H1 (cell line): ENCODE results near the gene GLRX3. TPM values are rescaled to one million over a fixed set of nuclear protein-coding genes. Genes with fewer than 3 reads are reported as not detected.
A peak's percentile ranks its signal among the peaks of the same experiment; 100 is the strongest.

ENCODE experiments used
- CTCF ChIA-PET: fragments of 300-600 bp; sonication (Branson Sonifier 250); formaldehyde crosslinking; loops from one replicate; lab custom pipeline; 2021; ENCODE audit not compliant: partially characterized antibody; lab: Charles Lee
- POLR2A ChIA-PET: fragments of 300-600 bp; sonication (Branson Sonifier 250); formaldehyde crosslinking; loops from one replicate; lab custom pipeline; 2021; ENCODE audit warnings: inconsistent platforms; ENCODE audit not compliant: partially characterized antibody; lab: Charles Lee
- DNase-seq, 2 experiments: peaks; one replicate each; pipeline versions ENCODE4 v3.0.0 to v3.0.0-alpha.2; 2010 to 2022; ENCODE audit warnings: low spot score in 2 of 2, low read depth in 1 of 2, mixed read lengths in 1 of 2
- FAIRE-seq: peaks from 2 replicates; lab custom pipeline; 2011; peaks lifted over from hg19 to GRCh38; lab: Jason Lieb, UNC
- H2AFZ ChIP-seq: 2 replicates; pipeline ENCODE4 v1.8.1; 2012; ENCODE audit warnings: low read length, inconsistent platforms
- H2AK5ac ChIP-seq: 2 replicates; pipeline ENCODE4 v1.6.1; 2013; ENCODE audit warnings: low read depth, low read length
- H2BK120ac ChIP-seq: replicated peaks from 2 replicates; pipeline ENCODE3; 2013; ENCODE audit warnings: low read depth, low read length, inconsistent platforms
- H2BK12ac ChIP-seq: 2 replicates; pipeline ENCODE4 v1.6.1; 2013; ENCODE audit warnings: low read depth, low read length
- H2BK15ac ChIP-seq: 2 replicates; pipeline ENCODE4 v1.6.1; 2013; ENCODE audit warnings: low read length
- H2BK20ac ChIP-seq: 2 replicates; pipeline ENCODE4 v1.6.1; 2013; ENCODE audit warnings: low read length
- H2BK5ac ChIP-seq: 2 replicates; pipeline ENCODE4 v1.6.1; 2013; ENCODE audit warnings: low read depth, low read length
- H3K14ac ChIP-seq: 2 replicates; pipeline ENCODE4 v1.6.1; 2013; ENCODE audit warnings: inconsistent platforms; ENCODE audit not compliant: insufficient read length
- H3K18ac ChIP-seq: 2 replicates; pipeline ENCODE4 v1.6.1; 2013; ENCODE audit warnings: low read length; ENCODE audit errors: extremely low read depth
- H3K23ac ChIP-seq: 2 replicates; pipeline ENCODE4 v1.6.1; 2013; ENCODE audit warnings: inconsistent platforms; ENCODE audit not compliant: insufficient read length
- H3K23me2 ChIP-seq: 2 replicates; pipeline ENCODE4 v1.6.1; 2013; ENCODE audit warnings: low read depth, low read length
- H3K27ac ChIP-seq: 2 replicates; pipeline ENCODE4 v1.6.1; 2011; ENCODE audit warnings: low read depth, low read length, inconsistent platforms
- H3K27me3 ChIP-seq, 4 experiments: replicated peaks in 1 of 4; 1 replicate in 1 of 4; 2 replicates in 3 of 4; pipeline versions ENCODE4 v1.6.1 to v1.8.1; 2011 to 2013; ENCODE audit warnings: low read length in 3 of 4, mild to moderate bottlenecking in 3 of 4, inconsistent platforms in 2 of 4, mixed read lengths in 2 of 4, moderate library complexity in 1 of 4; ENCODE audit not compliant: control insufficient read depth in 3 of 4, insufficient read depth in 3 of 4; ENCODE audit errors: extremely low read depth in 1 of 4
- H3K36me3 ChIP-seq, 4 experiments: 2 replicates each; pipeline versions ENCODE4 v1.6.1 to v1.8.1; 2011 to 2013; ENCODE audit warnings: mild to moderate bottlenecking in 4 of 4, low read length in 3 of 4, moderate library complexity in 2 of 4, control low read depth in 1 of 4, inconsistent platforms in 1 of 4; ENCODE audit not compliant: insufficient read depth in 4 of 4, control insufficient read depth in 2 of 4
- H3K4ac ChIP-seq: replicated peaks from 2 replicates; pipeline ENCODE3; 2013; ENCODE audit warnings: low read length, low read depth, mixed read lengths, inconsistent platforms; ENCODE audit not compliant: insufficient read length
- H3K4me1 ChIP-seq, 4 experiments: replicated peaks in 1 of 4; 1 replicate in 1 of 4; 2 replicates in 3 of 4; pipeline versions ENCODE4 v1.6.1 to v1.8.1; 2011 to 2013; ENCODE audit warnings: low read length in 3 of 4, inconsistent platforms in 2 of 4, mixed read lengths in 1 of 4; ENCODE audit not compliant: insufficient read depth in 4 of 4, control insufficient read depth in 3 of 4
- H3K4me2 ChIP-seq, 2 experiments: 2 replicates each; pipeline versions ENCODE4 v1.6.1 to v1.8.1; 2011 to 2013; ENCODE audit warnings: low read depth in 2 of 2, low read length in 2 of 2, control low read depth in 1 of 2, inconsistent platforms in 1 of 2, mild to moderate bottlenecking in 1 of 2; ENCODE audit not compliant: insufficient read depth in 1 of 2
- H3K4me3 ChIP-seq, 4 experiments: fragments of 200-600, 300-600 bp in 1 of 4; sonication (generic), shearing (Covaris generic), sonication (Bioruptor Twin) in 1 of 4; 2 replicates each; pipeline versions ENCODE4 v1.5.1 to v1.8.1; 2011 to 2016; ENCODE audit warnings: low read length in 4 of 4, low read depth in 3 of 4, control low read depth in 2 of 4, inconsistent platforms in 2 of 4, mild to moderate bottlenecking in 2 of 4, mixed read lengths in 1 of 4, moderate library complexity in 1 of 4; ENCODE audit not compliant: insufficient read depth in 2 of 4; ENCODE audit errors: extremely low read depth in 1 of 4
- H3K56ac ChIP-seq: replicated peaks from 2 replicates; pipeline ENCODE3; 2013; ENCODE audit warnings: low read depth, mild to moderate bottlenecking, mixed read lengths, low read length, inconsistent platforms; ENCODE audit not compliant: insufficient read length
- H3K79me1 ChIP-seq: 2 replicates; pipeline ENCODE4 v1.6.1; 2013; ENCODE audit warnings: low read depth, low read length, control low read depth
- H3K79me2 ChIP-seq, 2 experiments: 2 replicates each; pipeline versions ENCODE4 v1.6.1 to v1.8.1; 2012 to 2013; ENCODE audit warnings: low read length in 2 of 2, mild to moderate bottlenecking in 2 of 2, inconsistent platforms in 1 of 2; ENCODE audit not compliant: insufficient read depth in 2 of 2, control insufficient read depth in 1 of 2
- H3K9ac ChIP-seq, 4 experiments: replicated peaks in 1 of 4; 1 replicate in 1 of 4; 2 replicates in 3 of 4; pipeline versions ENCODE4 v1.6.1 to v1.8.1; 2011 to 2013; ENCODE audit warnings: low read depth in 3 of 4, low read length in 3 of 4, control low read depth in 2 of 4, mild to moderate bottlenecking in 2 of 4, moderate library complexity in 2 of 4, inconsistent platforms in 1 of 4; ENCODE audit errors: extremely low read depth in 1 of 4
- H3K9me3 ChIP-seq, 2 experiments: 2 replicates each; pipeline versions ENCODE4 v1.6.1 to v1.8.1; 2012 to 2013; ENCODE audit warnings: mild to moderate bottlenecking in 2 of 2, moderate library complexity in 2 of 2, control low read depth in 1 of 2, inconsistent platforms in 1 of 2, low read depth in 1 of 2, low read length in 1 of 2, mixed read lengths in 1 of 2; ENCODE audit not compliant: insufficient read depth in 2 of 2
- H4K20me1 ChIP-seq, 2 experiments: replicated peaks in 1 of 2; 2 replicates each; pipeline versions ENCODE3 to v1.8.1; 2011 to 2013; ENCODE audit warnings: inconsistent platforms in 2 of 2, low read length in 2 of 2, mild to moderate bottlenecking in 1 of 2; ENCODE audit not compliant: insufficient read depth in 2 of 2, control insufficient read depth in 1 of 2
- H4K5ac ChIP-seq: 2 replicates; pipeline ENCODE4 v1.6.1; 2013; ENCODE audit warnings: low read length, low read depth, mixed read lengths, inconsistent platforms; ENCODE audit not compliant: insufficient read length
- H4K8ac ChIP-seq: 2 replicates; pipeline ENCODE4 v1.8.0; 2013; ENCODE audit warnings: mild to moderate bottlenecking, moderate library complexity, low read length, inconsistent platforms; ENCODE audit not compliant: insufficient read depth; ENCODE audit errors: extremely low read depth
- H4K91ac ChIP-seq: replicated peaks from 2 replicates; pipeline ENCODE3; 2013; ENCODE audit warnings: low read length, mixed read lengths, inconsistent platforms; ENCODE audit not compliant: insufficient read length
- KDM4A ChIP-seq: IDR thresholded peaks from one replicate; pipeline ENCODE4 v1.7.1; 2012; ENCODE audit warnings: low read depth, mild to moderate bottlenecking, moderate library complexity, low read length, inconsistent platforms; ENCODE audit not compliant: severe bottlenecking
- PHF8 ChIP-seq: fragments of 200-600 bp; sonication (generic); conservative IDR thresholded peaks from 2 replicates; pipeline ENCODE4 v1.7.1; 2012; ENCODE audit warnings: low read depth, mild to moderate bottlenecking, inconsistent platforms, low read length, moderate library complexity
- WGBS, 2 experiments: shearing (Covaris generic) in 1 of 2; methylation state at CpG; one replicate each; pipeline versions ENCODE4 v1.1.6 to v1.1.7; 2013 to 2015; ENCODE audit warnings: low lambda C conversion rate in 2 of 2, mixed read lengths in 2 of 2, inconsistent platforms in 1 of 2, low coverage in 1 of 2, missing lambda C conversion rate in 1 of 2; ENCODE audit not compliant: insufficient replicate concordance in 2 of 2, insufficient coverage in 1 of 2, insufficient read length in 1 of 2; ENCODE audit errors: extremely low coverage in 1 of 2, missing lambda C conversion rate in 1 of 2; 5-methylcytosine and 5-hydroxymethylcytosine counted together
- polyA plus RNA-seq, 7 experiments: library from polyadenylated mRNA; depleted of rRNA in 3 of 7; stranded (reverse) in 5 of 7; unstranded in 2 of 7; fragments of >200 nt in 5 of 7; fragments of 200-250 nt in 2 of 7; gene quantifications; 1 replicate in 5 of 7; 2 replicates in 1 of 7; 4 replicates in 1 of 7; pipeline versions ENCODE4 v1.2.1 to v1.2.3, GENCODE V29; 2011 to 2013; ENCODE audit warnings: missing spikeins in 2 of 7, mixed read lengths in 2 of 7
- total RNA-seq: library from RNA; stranded (reverse); fragmentation: NEBNext Ultra II Directional; extraction: Animal tissue kit (Norgen Biotek cat#: 25700); gene quantifications from 2 replicates; pipeline ENCODE4 v1.2.1, GENCODE V29; 2021

The GLRX3 gene
- total and polyA plus RNA-seq, 2 of the 8 experiments (the other 6 are each of a cell fraction or from before 2014, with no cell fraction given) = 59.9 to 157 TPM

GRCh38 chr10:130190737-130191115 is 54.5 kb downstream of the GLRX3 start:
- peak overlapping the region; percentile 35 to 66 (median 51) for H3K4me3 ChIP-seq
- CTCF ChIA-PET = interaction anchor here (0.6 to 2.4 kb wide), 12 partner anchors 9 to 706 kb away, joined by 3 to 15 read pairs (median 4); no protein-coding TSS in a partner anchor
- no peak overlapping the region for H4K91ac ChIP-seq
- peak overlapping the region; percentile 86 for H4K8ac ChIP-seq
- no peaks in the 10 kb centered on the region for H3K79me2 ChIP-seq
- POLR2A ChIA-PET = interaction anchor here (0.7 to 0.9 kb wide), 2 partner anchors 38 to 417 kb away, joined by 3 read pairs; no protein-coding TSS in a partner anchor
- H3K27ac ChIP-seq = no peak overlapping the region
- H3K79me1 ChIP-seq = no peaks in the 10 kb centered on the region
- H2BK15ac ChIP-seq = no peak overlapping the region
- no peak overlapping the region for H3K23ac ChIP-seq
- H2BK5ac ChIP-seq = no peak overlapping the region
- peak overlapping the region; percentile 65 to 91; a peak in 3 of 4 replicates for H3K4me2 ChIP-seq
- H2BK12ac ChIP-seq = no peak overlapping the region
- peak; percentile 56 for TF ChIP-seq KDM4A
- TF ChIP-seq PHF8 = no peak
- FAIRE-seq = no peak
- peaks cover 5% of the 10 kb centered on the region; the same call in 1 of the 2 replicates for H3K23me2 ChIP-seq
- peaks cover 0 to 4% (median under 1%) of the 10 kb centered on the region in 4 experiments; a peak in 3 of 8 replicates for H3K36me3 ChIP-seq
- H3K4ac ChIP-seq = no peak overlapping the region
- H3K18ac ChIP-seq = no peak overlapping the region
- peaks cover 0 to 6% of the 10 kb centered on the region in 2 experiments for H4K20me1 ChIP-seq
- H2BK120ac ChIP-seq = no peak overlapping the region
- no peak overlapping the region for H2BK20ac ChIP-seq
- no peak for DNase-seq
- H2AK5ac ChIP-seq = no peak overlapping the region
- no peak overlapping the region for H3K56ac ChIP-seq
- H3K14ac ChIP-seq = no peak overlapping the region
- H3K9me3 ChIP-seq = peaks cover 0 to 9% of the 10 kb centered on the region in 2 experiments; a peak in 1 of 4 replicates
- H3K9ac ChIP-seq = peak overlapping the region in 3 of 4 experiments; percentile 25 to 46 (median 37); a peak in 5 of 7 replicates
- 20% methylated on average over 25 of the region's 25 CpGs; no CpG with 5 or more reads in 1 of the 2 experiments for WGBS, 2 experiments
- peaks cover 0 to 4% (median 3%) of the 10 kb centered on the region in 4 experiments; a peak in 2 of 7 replicates for H3K4me1 ChIP-seq
- no peaks in the 10 kb centered on the region for H3K27me3 ChIP-seq
- H4K5ac ChIP-seq = no peak overlapping the region
- H2AFZ ChIP-seq = no peak overlapping the region
